ENCODE measurements around the gene P2RX1.

DNA sequence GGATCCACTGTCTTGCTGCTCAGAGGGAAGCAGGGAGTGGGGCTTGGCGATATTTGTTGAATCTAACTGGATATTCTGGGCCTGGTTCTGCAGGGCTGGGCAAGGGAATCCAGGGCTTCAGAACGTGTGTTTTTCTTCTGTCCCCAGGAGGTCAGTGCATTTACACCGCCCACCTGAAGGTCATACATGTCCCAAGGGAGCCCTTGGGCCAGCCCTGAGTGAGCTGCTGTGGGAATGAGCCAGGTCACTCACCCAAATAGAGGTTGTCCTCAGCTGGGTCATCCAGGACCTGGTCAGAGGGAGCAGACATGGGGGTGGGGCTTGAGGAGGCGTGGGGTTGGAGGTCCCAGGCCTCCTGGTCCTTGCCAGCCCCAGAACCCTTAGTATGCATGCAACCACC, 34.0 kb downstream of the P2RX1 start:
- no peak for TF ChIP-seq EZH2 (IDR thresholded peaks at IDR 0.05; ENCODE audit: low read depth, unreplicated experiment)
- no peak for TF ChIP-seq POLR2AphosphoS5 (IDR thresholded peaks at IDR 0.05; ENCODE audit: low read depth)
- TF ChIP-seq, protein P1, sequence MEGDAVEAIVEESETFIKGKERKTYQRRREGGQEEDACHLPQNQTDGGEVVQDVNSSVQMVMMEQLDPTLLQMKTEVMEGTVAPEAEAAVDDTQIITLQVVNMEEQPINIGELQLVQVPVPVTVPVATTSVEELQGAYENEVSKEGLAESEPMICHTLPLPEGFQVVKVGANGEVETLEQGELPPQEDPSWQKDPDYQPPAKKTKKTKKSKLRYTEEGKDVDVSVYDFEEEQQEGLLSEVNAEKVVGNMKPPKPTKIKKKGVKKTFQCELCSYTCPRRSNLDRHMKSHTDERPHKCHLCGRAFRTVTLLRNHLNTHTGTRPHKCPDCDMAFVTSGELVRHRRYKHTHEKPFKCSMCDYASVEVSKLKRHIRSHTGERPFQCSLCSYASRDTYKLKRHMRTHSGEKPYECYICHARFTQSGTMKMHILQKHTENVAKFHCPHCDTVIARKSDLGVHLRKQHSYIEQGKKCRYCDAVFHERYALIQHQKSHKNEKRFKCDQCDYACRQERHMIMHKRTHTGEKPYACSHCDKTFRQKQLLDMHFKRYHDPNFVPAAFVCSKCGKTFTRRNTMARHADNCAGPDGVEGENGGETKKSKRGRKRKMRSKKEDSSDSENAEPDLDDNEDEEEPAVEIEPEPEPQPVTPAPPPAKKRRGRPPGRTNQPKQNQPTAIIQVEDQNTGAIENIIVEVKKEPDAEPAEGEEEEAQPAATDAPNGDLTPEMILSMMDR (conservative IDR thresholded peaks at IDR 0.05; ENCODE audit: low read depth in 2 of 2) = no peak
- TF ChIP-seq CREB1 (CRISPR knock-in tag; IDR thresholded peaks at IDR 0.05; ENCODE audit: low read depth) = no peak
- TF ChIP-seq, protein P2, sequence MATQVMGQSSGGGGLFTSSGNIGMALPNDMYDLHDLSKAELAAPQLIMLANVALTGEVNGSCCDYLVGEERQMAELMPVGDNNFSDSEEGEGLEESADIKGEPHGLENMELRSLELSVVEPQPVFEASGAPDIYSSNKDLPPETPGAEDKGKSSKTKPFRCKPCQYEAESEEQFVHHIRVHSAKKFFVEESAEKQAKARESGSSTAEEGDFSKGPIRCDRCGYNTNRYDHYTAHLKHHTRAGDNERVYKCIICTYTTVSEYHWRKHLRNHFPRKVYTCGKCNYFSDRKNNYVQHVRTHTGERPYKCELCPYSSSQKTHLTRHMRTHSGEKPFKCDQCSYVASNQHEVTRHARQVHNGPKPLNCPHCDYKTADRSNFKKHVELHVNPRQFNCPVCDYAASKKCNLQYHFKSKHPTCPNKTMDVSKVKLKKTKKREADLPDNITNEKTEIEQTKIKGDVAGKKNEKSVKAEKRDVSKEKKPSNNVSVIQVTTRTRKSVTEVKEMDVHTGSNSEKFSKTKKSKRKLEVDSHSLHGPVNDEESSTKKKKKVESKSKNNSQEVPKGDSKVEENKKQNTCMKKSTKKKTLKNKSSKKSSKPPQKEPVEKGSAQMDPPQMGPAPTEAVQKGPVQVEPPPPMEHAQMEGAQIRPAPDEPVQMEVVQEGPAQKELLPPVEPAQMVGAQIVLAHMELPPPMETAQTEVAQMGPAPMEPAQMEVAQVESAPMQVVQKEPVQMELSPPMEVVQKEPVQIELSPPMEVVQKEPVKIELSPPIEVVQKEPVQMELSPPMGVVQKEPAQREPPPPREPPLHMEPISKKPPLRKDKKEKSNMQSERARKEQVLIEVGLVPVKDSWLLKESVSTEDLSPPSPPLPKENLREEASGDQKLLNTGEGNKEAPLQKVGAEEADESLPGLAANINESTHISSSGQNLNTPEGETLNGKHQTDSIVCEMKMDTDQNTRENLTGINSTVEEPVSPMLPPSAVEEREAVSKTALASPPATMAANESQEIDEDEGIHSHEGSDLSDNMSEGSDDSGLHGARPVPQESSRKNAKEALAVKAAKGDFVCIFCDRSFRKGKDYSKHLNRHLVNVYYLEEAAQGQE (IDR thresholded peaks at IDR 0.05; ENCODE audit: unreplicated experiment) = no peak
- no peak for TF ChIP-seq EZH2phosphoT487 (IDR thresholded peaks at IDR 0.05; ENCODE audit: unreplicated experiment)
- TF ChIP-seq JUNB (IDR thresholded peaks at IDR 0.05; ENCODE audit: unreplicated experiment) = no peak
